GM19468 (cell line): ENCODE results near the gene PRLHR.
"Not testable (repeated sequence)": the region's sequence is repeated elsewhere in the genome, so short reads cannot be mapped to it uniquely, and the experiment has no call there.

Experiments used
- ATAC-seq: cut with Tn5 transposase; IDR thresholded peaks from one replicate; pipeline ENCODE4 v1.9.1; 2021; ENCODE audit warnings: mild to moderate bottlenecking, moderate library complexity, moderate number of reproducible peaks; ENCODE audit not compliant: unreplicated experiment; ENCODE audit errors: extremely low read depth

The PRLHR gene

GRCh38 chr10:118595598-118596425 lies at the start of gene PRLHR:
Gene PRLHR (minus strand): TSS chr10:118595648. CDS start chr10:118595244, 404 bp downstream.
- ATAC-seq = no peak

- no peak for ATAC-seq
Measured at GRCh38 chr10:118642228-118642627, 46.8 kb upstream of the PRLHR start.

- no peak for ATAC-seq
Measured at GRCh38 chr10:118638680-118639079, 43.2 kb upstream of the PRLHR start.

GRCh38 chr10:118635674-118636402 lies 40.4 kb upstream of the PRLHR start:
- ATAC-seq = no peak

- no peak for ATAC-seq
Measured at GRCh38 chr10:118633786-118634185, 38.3 kb upstream of the PRLHR start.

- ATAC-seq = no peak
Measured at GRCh38 chr10:118629211-118629610, 33.8 kb upstream of the PRLHR start.

- no peak for ATAC-seq
Measured at GRCh38 chr10:118628397-118628796, 32.9 kb upstream of the PRLHR start.

GRCh38 chr10:118626953-118627352 lies 31.5 kb upstream of the PRLHR start:
- ATAC-seq = no peak

GRCh38 chr10:118625504-118625903 lies 30.1 kb upstream of the PRLHR start:
- no peak for ATAC-seq

GRCh38 chr10:118624747-118625146 lies 29.3 kb upstream of the PRLHR start:
- ATAC-seq = no peak

- ATAC-seq = no peak
Measured at GRCh38 chr10:118621304-118621942, 26.0 kb upstream of the PRLHR start.

GRCh38 chr10:118613863-118614262 lies 18.4 kb upstream of the PRLHR start:
- ATAC-seq = not testable (repeated sequence)

- ATAC-seq = no peak
Measured at GRCh38 chr10:118610577-118610976, 15.1 kb upstream of the PRLHR start.

GRCh38 chr10:118607768-118608354 lies 12.4 kb upstream of the PRLHR start:
- ATAC-seq = no peak

- ATAC-seq = no peak
Measured at GRCh38 chr10:118605694-118606093, 10.2 kb upstream of the PRLHR start.

GRCh38 chr10:118596426-118597124 lies 1.1 kb upstream of the PRLHR start:
- ATAC-seq = no peak

GRCh38 chr10:118595064-118595420 lies 406 bp downstream of the PRLHR start:
- no peak for ATAC-seq

- no peak for ATAC-seq
Measured at GRCh38 chr10:118594392-118595063, 920 bp downstream of the PRLHR start.

- no peak for ATAC-seq
Measured at GRCh38 chr10:118592675-118593330, 2.6 kb downstream of the PRLHR start.
